HepG2 (cell line): ENCODE measurements around the gene CMTR2. TPM values are rescaled to one million over a fixed set of nuclear protein-coding genes. Genes with fewer than 3 reads are reported as not detected.

Experiments used
- DZIP1 ChIP-seq: sonication (generic); formaldehyde crosslinking; IDR thresholded peaks from 2 replicates; pipeline ENCODE4 v1.5.0; 2020; ENCODE audit warnings: mild to moderate bottlenecking, missing genetic modification reagents
- PAX8 ChIP-seq: sonication (generic); formaldehyde crosslinking; IDR thresholded peaks from 2 replicates; pipeline ENCODE4 v1.8.0; 2022; ENCODE audit warnings: mild to moderate bottlenecking, missing genetic modification reagents, borderline replicate concordance
- SSRP1 ChIP-seq: IDR thresholded peaks from 2 replicates; pipeline ENCODE4 v1.6.1; 2016; ENCODE audit warnings: control low read depth
- ZBTB37 ChIP-seq: sonication (generic); formaldehyde crosslinking; IDR thresholded peaks from 2 replicates; pipeline ENCODE4 v1.4.0; 2020; ENCODE audit warnings: mild to moderate bottlenecking, missing genetic modification reagents
- ZEB1 ChIP-seq: IDR thresholded peaks from 2 replicates; pipeline ENCODE4 v1.6.1; 2012; ENCODE audit warnings: mild to moderate bottlenecking, low read depth, inconsistent platforms; ENCODE audit not compliant: insufficient replicate concordance
- ZFAT ChIP-seq: sonication (generic); formaldehyde crosslinking; conservative IDR thresholded peaks from 2 replicates; pipeline ENCODE4 v1.8.1; 2023; ENCODE audit warnings: missing genetic modification reagents, inconsistent platforms
- ZNF609 ChIP-seq: sonication (generic); formaldehyde crosslinking; IDR thresholded peaks from 2 replicates; pipeline ENCODE4 v1.4.0; 2020; ENCODE audit warnings: mild to moderate bottlenecking, missing genetic modification reagents, borderline replicate concordance
- polyA plus RNA-seq, 8 experiments: library from polyadenylated mRNA; depleted of rRNA in 3 of 8; stranded (reverse) in 7 of 8; unstranded in 1 of 8; fragments of >200 nt; fragmentation: Illumina TruSeq in 4 of 8; extraction: Trizol in 4 of 8; gene quantifications; 2 replicates each; pipeline versions ENCODE4 v1.2.1 to v1.2.3, GENCODE V29; 2011 to 2016; ENCODE audit warnings: low read depth in 4 of 8, missing spikeins in 1 of 8, mixed read lengths in 1 of 8; ENCODE audit not compliant: insufficient read depth in 1 of 8
- total RNA-seq, 5 experiments: library from RNA; depleted of rRNA; stranded (reverse); fragments of >200 nt; fragmentation: Illumina TruSeq; extraction: Trizol; gene quantifications; 2 replicates each; pipeline ENCODE4 v1.2.3, GENCODE V29; 2016; ENCODE audit warnings: low read depth in 1 of 5

The CMTR2 gene
- total and polyA plus RNA-seq, 2 of the 13 experiments (the other 11 are each of a cell fraction or from before 2014, with no cell fraction given), result 15.0 to 19.9 TPM

- peak; percentile 78 for TF ChIP-seq ZEB1
- 0 out of 2 replicates have a peak, but pooled peaks have one; percentile 29 for TF ChIP-seq ZFAT
- 0 out of 2 replicates have a peak, but pooled peaks have one; percentile 68 for TF ChIP-seq ZBTB37 (CRISPR knock-in tag)
- 0 out of 2 replicates have a peak, but pooled peaks have one; percentile 26 for TF ChIP-seq PAX8 (CRISPR knock-in tag)
- TF ChIP-seq ZNF609, result peak; percentile 58
- TF ChIP-seq SSRP1 (CRISPR knock-in tag), result no peak
- TF ChIP-seq DZIP1, result no peak; the same call in 1 of the 2 replicates
These were observed at the start of gene CMTR2 (continued) for GRCh38 chr16:71288890-71289731.
